Colon (tissue), 2 donors: ENCODE results near the gene TNK2.
"Not testable (repeated sequence)": the region's sequence is repeated elsewhere in the genome, so short reads cannot be mapped to it uniquely, and the experiment has no call there.

ENCODE experiments used
- FAIRE-seq: peaks from 2 replicates; lab custom pipeline; 2012; peaks lifted over from hg19 to GRCh38; lab: Jason Lieb, UNC
- donor health status: control.
- donor health status: control.

The TNK2 gene

DNA sequence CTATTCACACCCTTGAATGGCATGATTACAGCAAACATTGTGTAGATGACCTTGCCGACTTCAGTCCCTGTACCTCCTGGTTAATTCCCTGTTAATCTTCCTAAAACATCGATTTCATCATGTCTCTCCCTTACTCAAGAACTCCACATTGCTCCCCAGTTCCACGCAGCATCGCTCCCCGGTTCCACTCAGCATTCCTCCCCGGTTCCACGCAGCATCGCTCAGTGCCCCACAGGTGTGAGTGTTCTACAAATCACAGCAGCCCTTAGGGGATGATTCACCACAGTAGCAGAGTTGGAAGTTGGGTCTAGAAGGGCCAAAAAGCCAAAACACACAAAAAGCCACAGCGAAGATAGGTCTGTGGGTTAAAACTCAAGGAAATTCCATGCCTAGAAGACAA lies 8.6 kb upstream of the TNK2 start:
- FAIRE-seq: no peak

DNA sequence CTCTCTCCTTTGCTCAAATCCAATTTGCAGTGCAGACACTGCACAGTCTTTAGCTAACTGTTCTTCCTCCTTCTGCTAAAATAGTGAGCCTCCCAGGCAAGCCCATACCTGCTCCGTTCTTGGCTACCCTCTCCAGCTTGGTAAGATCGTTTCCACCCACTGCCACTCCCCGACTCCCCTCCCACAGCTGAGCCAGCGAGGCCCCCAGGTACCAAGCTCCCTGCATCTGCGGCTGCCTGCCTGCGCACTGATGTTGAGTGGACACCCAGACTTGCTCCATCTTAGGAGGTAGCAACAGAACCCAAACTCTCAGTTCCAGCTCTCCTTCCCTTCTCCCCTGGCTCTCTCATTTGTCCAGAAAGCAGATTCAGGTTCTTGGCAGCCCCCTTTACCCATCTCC lies 7.9 kb upstream of the TNK2 start:
- FAIRE-seq: no peak

DNA sequence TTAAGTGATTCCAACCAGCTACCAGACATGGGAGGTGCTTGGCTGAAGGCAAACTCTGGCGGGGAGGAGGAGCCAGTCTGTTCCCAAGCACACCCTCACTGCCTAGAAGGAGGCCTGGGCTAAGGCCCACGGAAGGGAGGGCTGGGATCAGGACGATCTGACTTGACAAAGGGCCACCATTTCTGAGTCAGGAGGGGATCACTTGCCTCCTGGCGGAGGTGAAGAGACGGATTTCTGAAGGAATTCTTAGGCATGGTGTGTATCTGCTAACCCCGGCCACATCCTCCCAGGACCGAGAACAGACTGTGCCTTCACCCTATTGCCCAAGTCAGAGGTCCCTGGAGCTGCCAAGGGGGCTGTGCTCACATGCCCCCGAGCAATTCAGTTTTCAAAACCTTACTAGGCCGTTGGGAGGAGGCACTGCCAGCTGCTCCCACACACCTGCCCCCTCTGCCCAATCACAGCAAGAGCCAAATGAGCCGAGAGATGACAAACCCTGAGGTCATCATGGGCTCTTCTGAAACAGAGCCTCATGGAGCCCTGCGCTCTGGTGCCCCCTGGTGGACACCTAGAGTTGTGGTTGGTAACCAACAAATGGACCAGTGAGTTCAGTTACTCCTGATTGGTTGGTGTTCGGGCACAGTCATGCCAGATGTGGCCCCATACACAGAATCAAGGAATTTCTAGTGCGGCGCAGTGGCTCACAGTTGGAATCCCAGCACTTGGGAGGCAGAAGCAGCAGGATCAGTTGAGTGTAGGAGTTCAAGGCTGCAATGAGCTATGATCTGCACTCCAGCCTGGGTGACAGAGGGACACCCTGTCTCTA lies 6.5 kb upstream of the TNK2 start:
- no peak for FAIRE-seq

DNA sequence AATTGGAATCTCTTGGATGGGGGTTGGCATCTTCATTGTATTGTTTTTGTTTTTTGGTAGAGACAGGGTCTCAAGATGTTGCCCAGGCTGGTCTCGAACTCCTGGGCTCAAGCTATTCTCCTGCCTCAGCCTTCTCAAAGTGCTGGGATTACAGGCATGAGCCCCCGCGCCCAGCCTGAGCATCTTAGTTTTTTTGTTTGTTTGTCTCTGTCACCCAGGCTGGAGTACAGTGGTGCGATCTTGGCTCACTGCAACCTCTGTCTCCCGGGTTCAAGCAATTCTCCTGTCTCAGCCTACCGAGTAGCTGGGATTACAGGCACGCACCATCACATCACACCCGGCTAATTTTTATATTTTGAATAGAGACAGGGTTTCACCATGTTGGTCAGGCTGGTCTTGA lies 5.8 kb upstream of the TNK2 start:
- not testable (repeated sequence) for FAIRE-seq

DNA sequence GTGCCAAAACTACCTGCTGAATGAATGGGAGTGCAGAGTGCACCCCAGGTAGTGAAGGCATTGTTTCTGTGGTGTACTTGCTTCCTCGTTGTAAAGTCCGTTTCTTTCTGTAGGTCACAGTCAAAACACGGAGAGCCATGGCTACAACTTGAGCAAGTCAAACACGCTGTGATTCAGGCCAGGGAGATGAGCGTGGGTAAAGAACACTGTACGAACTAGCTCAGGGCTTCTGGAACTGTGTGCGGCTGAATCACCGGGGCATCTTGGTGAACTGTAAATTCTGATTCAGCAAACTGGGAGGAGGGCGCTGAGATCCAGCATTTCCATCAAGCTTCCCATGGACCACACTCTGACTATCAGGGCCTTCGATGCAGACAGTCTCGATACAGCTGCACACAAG lies 5.0 kb upstream of the TNK2 start:
- FAIRE-seq: no peak

DNA sequence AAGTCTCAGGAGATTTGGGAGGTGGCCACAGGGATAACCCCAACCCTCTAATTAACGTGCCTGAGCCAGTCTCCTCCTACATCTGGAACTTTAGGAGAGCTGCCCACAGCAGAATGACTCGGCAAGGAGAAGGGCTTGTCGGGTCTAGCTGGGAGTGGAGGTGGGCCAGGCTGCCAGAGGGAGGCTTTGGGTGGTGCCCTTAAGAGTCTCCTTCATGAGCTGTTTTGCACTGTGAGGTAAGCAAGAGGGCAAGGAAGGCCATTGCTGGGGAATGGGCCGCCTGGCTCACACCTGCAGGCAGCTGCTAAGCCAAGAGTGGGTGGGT lies 3.6 kb upstream of the TNK2 start:
- FAIRE-seq: no peak

DNA sequence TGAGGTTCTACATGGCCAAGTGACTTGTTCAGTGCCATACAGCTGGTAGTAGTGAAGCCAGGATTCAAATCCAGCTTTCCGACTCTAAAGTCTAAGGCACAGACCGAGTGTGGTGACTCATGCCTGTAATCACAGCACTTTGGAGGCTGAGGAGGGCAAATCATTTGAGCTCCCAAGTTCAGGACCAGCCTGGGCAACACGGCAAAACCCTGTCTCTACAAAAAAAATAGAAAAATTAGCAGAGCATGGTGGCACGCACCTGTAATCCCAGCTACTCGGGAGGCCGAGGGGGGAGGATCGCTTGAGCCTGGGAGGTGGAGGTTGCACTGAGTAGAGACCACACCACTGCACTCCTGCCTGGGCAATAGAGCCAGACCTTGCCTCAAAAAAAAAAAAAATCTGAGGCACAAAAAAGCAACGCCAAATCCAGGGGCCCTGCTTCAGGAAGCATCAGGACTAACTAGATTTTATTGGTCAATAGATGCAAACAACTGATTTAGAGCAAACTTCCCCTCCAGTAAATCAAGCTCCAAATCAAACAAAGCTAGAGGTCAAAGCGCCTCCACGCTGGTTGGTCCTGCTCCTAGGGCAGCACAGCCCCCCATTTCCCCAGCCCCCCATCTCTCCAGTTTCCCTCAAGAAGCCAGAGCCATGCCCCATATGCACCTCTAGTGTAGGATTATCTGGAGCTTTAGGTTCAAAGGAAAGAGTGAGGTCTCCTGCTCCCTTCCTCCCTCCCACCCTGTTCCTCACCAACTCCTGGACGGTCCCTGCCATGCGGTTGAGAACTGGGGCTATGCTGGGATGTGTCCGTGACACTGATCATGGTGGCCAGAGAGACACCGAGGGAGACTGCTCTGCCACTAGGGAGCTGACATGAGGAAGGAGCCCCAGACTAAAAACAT lies 2.9 kb upstream of the TNK2 start:
- FAIRE-seq: no peak

DNA sequence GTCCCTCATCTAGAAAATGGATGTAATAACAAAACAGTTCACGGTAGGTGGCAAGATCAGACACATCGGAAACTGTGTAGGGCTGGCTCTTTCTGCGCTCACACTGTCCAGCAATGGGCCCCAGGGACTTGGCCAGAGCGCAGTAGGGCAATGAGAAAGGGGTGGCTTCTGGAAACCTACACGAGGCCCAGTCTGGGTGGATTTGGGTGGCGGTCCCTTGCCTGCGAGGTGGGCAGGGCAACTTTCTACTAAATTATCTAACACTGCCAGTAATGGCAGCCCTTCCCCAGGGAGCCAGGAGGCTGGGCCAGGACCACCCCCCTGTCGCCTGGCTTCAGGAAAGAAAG lies 2.1 kb upstream of the TNK2 start:
- no peak for FAIRE-seq

DNA sequence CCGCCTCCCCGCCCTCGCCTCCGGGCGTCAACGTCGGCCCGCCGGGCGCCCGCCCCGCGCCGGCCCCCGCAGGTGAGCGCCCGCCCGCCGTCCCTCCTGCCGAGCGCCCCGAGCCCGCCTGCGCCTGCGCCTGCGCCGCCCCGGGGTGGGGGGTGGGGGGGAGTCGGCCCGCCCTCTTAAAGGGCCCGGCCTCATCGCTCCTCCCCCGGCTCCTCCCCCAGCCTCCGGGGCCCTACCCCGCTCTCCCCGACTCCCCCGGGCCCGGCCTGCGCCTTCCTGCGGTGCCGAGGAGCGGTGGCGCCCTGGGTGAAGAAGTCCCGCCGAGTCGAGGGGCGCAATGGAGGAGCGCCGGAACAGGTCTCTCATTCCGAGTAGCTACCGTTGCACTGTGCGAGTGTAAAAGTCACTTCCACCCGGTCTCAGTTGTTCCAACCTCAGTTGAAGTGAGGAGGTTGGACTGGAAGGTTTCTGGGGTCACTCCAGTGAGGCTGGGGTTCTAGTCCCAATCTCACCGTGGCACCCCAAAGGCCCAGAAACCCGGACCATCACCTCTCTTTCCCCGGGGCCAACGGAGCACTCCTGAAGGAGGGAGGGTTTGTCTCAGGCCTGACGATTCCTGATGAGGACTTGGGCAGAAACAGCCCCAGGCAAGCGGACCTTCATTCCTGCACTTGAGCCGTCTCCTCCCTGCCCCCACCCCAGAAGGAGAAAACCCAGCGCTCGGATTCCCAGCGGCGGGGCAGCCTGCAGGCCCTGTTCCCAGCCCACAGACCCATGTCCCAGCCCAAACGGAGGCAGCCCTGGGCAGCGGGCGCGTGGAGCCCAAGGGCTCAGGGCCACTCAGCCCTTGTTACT lies 1.5 kb upstream of the TNK2 start:
- no peak for FAIRE-seq

DNA sequence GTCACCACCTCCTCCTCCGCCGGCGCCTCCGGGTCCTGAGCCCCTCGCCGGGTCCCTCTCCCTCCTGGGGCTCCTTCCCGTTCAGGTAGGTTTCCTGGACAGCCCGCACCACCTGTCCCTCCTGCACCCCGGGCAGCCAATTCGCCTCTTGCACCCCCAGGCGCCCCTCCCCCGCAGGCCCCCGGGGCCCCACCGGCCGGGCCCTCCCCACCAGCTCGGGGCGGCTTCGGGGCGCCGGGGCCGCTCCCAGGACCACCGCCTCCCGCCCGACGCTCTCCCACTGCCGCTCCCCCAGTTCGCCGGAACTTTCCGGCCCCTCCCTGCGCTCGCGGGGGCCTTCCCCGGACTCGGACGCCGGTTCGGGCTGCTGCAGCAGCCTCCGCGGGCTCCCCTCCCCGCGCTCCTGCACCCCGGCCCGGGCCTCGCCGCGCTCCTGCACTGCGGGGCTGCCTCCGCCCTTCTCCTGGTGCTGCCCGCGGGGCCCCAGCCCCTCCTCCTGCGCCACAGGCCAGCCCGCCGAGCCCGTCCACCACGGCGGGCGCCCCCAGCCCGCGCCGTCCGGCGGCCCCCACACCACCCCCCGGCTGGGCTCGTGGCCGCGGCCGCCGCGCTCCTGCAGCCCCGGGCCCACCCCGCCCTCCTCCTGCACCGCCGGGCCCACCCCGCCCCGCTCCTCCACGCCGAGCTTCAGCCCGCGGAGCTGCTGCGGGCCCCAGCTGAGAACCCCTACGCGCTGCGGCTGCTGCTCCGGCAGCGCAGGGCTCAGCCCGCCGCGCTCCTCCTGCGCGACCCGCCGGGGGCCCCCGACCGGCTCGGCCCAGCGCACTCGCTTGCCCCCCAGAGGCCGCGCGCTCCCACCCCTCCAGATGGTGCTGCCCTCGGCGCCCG lies 587 bp upstream of the TNK2 start:
- no peak for FAIRE-seq

DNA sequence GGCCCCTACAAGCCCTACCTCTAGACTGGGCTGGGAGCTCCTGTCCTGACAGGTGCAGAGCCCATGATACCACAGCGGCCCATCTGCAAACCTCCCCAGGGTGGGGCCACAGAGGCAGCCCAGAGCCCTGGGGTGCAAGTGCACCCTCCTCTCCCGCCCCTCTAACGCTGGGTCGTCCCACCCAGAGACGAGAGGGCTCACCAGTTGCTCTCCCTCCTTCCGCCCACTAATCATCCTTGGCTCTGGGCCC lies 742 bp downstream of the TNK2 start:
- no peak for FAIRE-seq

DNA sequence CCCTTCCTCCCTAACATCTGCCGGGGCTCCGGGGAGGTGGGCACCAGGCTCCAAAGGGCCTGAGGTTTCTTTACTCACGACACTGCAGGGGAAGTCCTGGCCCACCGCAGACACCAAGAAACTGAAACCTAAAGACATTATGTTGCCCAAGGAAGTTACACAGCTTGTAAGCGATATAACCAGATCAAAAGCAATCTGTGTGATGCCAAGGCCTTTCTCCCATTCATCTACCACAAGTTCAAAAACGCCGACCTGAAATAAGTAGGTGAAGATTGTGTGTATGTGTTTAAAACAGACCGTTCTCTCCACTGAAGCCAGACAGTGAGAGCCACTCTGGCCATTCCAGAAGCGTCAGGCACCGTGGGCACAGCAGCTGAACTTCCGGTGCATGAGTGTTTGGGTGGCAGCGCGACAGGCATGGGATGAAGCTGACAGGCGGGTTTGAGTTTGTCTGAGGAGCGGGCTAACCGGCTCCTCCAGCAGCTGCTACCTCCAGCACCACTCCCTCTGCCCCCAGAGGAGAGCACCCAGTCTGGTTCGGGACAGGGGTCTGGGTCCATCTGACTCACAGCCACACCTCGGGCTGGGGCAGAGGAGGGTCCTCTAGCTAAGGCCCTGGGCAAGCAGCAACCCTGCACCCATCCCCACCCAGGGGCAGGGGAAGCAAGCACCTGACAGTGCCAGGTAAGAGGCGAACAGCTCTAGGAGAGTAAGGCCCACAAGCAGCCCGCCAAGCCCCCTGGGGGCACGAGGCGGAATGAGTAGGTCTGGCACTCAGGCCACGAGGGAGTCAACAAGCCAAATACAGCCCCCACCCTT lies 1.3 kb downstream of the TNK2 start:
- FAIRE-seq: no peak

DNA sequence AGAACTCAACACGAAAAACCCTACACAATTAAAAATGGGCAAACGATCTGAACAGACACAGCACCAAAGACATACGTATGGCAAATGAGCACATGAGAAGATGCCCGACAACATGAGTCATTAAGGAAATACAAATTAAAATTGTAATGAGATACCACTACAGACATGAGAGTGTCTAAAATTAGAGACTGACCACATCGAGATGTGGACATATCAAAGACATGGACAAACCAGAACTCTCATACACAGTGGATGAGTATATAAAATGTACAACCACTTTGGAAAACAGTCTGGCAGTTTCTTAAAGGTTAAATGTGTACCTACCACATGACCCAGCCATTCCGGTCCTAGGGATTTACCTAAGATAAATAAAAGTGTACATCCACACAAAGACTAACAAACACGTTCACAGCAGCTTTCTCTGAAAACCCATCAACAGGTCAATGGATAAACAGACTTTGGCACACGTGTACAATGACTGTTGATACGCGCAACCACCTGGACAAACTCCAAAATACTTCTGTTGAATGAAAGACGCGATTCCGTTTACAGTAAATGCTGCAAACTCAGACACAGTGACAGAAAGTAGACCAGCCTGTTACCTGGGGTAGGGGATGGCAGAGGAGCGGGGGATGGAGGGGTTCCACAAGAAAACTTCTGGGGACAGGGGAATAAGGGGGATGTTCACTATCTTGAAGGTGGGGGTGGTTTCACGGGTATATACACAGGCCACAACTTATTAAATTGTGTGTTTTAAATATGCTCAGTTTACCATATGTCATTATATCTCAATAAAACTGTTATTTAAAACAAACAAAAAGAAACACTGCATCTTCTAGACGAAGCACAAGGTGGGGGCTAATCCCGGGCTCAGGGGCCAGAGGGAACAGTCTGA lies 2.1 kb downstream of the TNK2 start:
- FAIRE-seq: no peak

DNA sequence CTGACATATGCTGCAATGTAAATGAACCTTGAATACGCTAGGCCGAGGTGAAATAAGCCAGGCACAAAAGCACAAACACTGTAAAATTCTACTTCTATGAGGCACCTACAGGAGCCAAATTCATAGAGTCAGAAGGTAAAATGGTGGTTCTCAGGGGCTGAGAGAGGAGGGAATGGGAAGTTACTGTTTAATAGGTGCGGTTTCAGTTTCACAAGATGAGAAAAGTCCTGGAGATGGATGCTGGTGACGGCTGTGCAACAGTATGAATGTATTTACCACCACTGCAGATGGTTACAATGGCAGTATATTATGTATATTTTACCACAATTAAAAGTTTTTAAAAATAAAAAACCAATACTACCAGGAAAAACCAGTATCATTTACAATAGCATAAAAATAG lies 4.0 kb downstream of the TNK2 start:
- FAIRE-seq: no peak

DNA sequence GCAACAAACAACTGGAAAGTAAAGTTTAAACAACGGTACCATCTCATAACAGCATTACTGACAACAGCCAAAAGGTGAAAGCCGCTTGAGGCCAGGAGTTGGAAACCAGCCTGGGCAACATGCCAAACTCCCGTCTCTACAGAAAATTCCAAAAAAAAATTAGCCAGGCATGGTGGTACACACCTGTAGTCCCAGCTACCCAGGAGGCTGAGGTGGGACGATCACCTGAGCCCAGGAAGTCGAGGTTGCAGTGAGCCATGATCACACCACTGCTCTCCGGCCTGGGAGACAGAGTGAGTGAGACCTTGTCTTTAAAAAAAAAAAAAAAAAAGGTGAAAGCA lies 4.4 kb downstream of the TNK2 start:
- FAIRE-seq: no peak

DNA sequence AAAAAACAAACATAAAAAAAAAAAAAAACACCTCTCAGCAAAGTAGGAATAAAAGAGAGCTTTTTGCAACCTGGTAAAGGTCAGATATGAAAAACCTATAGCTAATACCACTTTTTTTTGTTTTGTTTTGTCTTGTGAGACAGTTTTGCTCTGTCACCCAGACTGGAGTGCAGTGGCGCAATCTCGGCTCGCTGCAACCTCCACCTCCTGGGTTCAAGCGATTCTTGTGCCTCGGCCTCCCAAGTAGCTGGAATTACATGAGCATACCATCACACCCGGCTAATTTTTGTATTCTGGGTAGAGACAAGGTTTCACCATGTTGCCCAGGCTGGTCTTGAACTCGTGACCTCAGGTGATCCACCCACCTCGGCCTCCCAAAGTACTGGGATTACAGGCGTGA lies 5.7 kb downstream of the TNK2 start:
- not testable (repeated sequence) for FAIRE-seq

DNA sequence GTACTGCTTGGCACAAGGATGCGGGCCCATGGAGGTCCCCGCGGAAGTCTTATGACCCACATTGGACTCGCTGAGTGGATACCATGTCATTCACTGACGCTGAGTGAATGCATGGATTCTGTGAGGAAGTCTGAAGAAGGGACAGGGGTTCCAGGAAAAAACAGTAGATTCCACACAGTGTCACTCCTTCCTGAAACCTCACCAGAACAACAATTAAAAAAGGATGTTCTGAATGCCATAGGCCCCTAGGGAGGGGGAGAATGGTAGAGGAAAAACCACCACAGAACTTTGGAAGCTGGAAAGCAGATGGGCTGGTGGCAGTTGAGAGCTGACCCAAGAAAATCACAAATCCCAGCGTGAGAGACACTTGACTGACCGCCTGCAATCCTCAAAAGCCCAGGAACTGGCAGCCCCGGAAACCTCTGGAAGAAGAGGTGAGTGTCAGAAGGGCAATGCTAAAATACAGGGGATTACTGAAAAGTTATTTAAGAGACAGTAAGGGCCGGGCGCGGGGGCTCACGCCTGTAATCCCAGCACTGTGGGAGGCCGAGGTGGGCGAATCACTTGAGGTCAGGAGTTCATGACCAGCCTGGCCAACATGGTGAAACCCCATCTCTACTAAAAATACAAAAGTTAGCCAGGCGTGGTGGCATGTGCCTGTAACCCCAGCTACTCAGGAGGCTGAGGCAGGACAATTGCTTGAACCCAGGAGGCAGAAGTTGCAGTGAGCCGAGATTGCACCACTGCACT lies 6.3 kb downstream of the TNK2 start:
- not testable (repeated sequence) for FAIRE-seq

DNA sequence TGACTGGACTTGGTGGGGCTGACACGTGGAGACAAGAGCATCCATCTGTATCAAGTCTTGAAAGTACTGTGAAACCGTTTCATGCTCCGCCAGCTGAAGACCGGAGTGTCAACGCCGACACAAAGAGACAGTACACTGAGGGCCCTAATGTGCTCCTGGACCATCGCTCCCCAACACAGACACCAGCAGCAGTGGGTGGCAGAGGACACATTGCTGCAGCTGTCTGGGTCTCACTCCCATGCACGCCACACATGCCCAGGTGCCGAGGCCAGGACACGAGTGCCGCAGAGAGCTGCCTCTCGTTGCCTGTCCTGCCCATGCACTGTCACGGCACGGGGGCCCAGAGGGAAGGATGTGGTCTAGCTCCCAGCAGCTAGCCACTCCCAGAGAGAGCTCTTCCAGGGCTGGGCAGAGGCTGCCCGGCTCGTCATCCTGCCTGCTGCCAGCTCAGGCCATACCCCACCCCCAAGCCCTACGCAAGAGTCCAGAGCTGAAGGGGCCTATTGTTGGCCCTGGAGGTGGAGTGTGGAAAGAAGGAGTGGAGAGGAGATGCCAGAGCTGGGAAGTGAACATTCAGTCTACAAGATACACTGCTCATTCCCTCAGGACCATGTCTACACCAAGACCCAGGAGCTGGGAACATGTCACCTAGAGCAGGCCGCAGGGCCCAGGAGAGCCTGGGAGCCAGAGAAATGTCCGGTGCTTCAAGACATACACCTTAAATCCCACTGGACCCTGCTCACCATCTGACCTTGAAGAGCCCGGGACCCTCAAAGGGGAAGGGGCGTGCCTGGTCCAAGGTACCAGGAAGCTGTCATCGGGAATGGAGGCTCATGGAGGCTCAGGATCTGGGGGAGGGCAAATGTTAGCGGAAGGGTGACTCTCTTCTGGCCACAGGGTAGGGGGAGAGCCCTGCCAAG lies 7.7 kb downstream of the TNK2 start:
- no peak for FAIRE-seq
